Activated naive CD8-positive, alpha-beta T cell treated with anti-CD3 and anti-CD28 coated beads, Interleukin-2, amount 10 ng/mL, durations not matched to agents 7 days and 5 days (primary cell): Measurements from ENCODE around the gene MRPL28. TPM values are rescaled to one million over a fixed set of nuclear protein-coding genes. Genes with fewer than 3 reads are reported as not detected.
"Not testable (repeated sequence)": the region's sequence is repeated elsewhere in the genome, so short reads cannot be mapped to it uniquely, and the experiment has no call there.

Experiments
- ATAC-seq: fragments of 150-1000 bp; cut with Tn5 transposase; one replicate; pipeline ENCODE4 v1.10.0; 2021; ENCODE audit warnings: low read depth, moderate library complexity
- POLR2A ChIA-PET: fragments of 350-600 bp; sonication (Branson Sonifier 250); formaldehyde crosslinking; loops from one replicate; lab custom pipeline; 2021; ENCODE audit warnings: antibody characterized with exemption; lab: Charles Lee
- DNase-seq: peaks from one replicate; pipeline ENCODE4 v3.0.0; 2021
- H3K27ac Mint-ChIP-seq: one replicate; pipeline ENCODE4 v1.8.0; 2022; ENCODE audit warnings: mild to moderate bottlenecking, mixed read lengths
- H3K27me3 Mint-ChIP-seq: one replicate; pipeline ENCODE4 v1.8.0; 2022; ENCODE audit warnings: mild to moderate bottlenecking, moderate library complexity, mixed read lengths
- H3K36me3 Mint-ChIP-seq: one replicate; pipeline ENCODE4 v1.8.0; 2021; ENCODE audit warnings: mild to moderate bottlenecking, mixed read lengths
- H3K4me1 Mint-ChIP-seq: one replicate; pipeline ENCODE4 v1.8.0; 2021; ENCODE audit warnings: mixed read lengths
- H3K4me3 Mint-ChIP-seq: one replicate; pipeline ENCODE4 v1.8.0; 2022; ENCODE audit warnings: mild to moderate bottlenecking, moderate library complexity, mixed read lengths
- H3K9me3 Mint-ChIP-seq: one replicate; pipeline ENCODE4 v1.8.0; 2021; ENCODE audit warnings: mixed read lengths
- total RNA-seq, 2 experiments: library from RNA; stranded (reverse); gene quantifications; one replicate each; pipeline ENCODE4 v1.2.3, GENCODE V29; 2021

The MRPL28 gene
- total RNA-seq, 2 experiments from 2014 or later, result 64.4 to 67.5 TPM

GRCh38 chr16:331181-331814, 39.0 kb downstream of the MRPL28 start:
- not testable (repeated sequence) for H3K27me3 Mint-ChIP-seq, ATAC-seq, H3K27ac Mint-ChIP-seq, H3K9me3 Mint-ChIP-seq, DNase-seq, H3K4me3 Mint-ChIP-seq, H3K36me3 Mint-ChIP-seq
- peaks cover 18% of the 10 kb centered on the region for H3K4me1 Mint-ChIP-seq
- POLR2A ChIA-PET, result interaction anchor here (0.6 kb wide), 1 partner anchor 174 kb away, joined by 3 read pairs; no protein-coding TSS in a partner anchor

DNA sequence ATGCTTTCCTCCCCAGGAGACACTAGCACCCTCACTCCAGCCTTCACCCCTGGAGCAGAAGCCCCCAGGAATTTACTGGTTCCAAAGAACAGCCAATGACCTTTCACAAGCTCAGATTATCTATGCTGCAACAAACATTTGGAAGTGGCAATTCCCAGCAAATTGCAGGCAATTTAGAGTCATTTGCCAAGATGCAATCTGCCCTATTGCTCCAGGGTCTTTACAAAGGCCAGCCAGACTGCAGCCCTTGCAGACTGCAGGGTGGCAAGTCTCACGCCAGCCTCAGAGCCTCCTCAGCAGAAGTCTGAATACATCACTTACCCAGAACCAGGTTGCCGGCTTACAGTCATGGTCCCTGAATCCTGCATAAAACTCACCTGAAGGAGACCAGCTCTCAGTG, 39.6 kb downstream of the MRPL28 start:
- Mint-ChIP-seq H3K4me3 (no peak overlapping the region), H3K9me3 (no peaks in the 10 kb centered on the region), H3K27me3 (no peaks in the 10 kb centered on the region), H3K27ac (no peak overlapping the region), H3K4me1 (peaks cover 18% of the 10 kb centered on the region), H3K36me3 (peaks cover 3% of the 10 kb centered on the region)
- DNase-seq, result no peak
- no peak for ATAC-seq
- POLR2A ChIA-PET, result no interaction called here

GRCh38 chr16:325375-326145, 44.8 kb downstream of the MRPL28 start:
- H3K27ac Mint-ChIP-seq, result peak overlapping the region; percentile 58
- peaks cover 24% of the 10 kb centered on the region for H3K4me1 Mint-ChIP-seq
- H3K9me3 Mint-ChIP-seq, result no peaks in the 10 kb centered on the region
- POLR2A ChIA-PET, result interaction anchor here (1.0 to 1.3 kb wide), 2 partner anchors 26 to 27 kb away, joined by 3 to 5 read pairs; partner anchors contain the start of gene AXIN1
- H3K27me3 Mint-ChIP-seq, result peaks cover 2% of the 10 kb centered on the region
- ATAC-seq (no peak), DNase-seq (no peak)
- peak overlapping the region; percentile 67 for H3K4me3 Mint-ChIP-seq
- no peaks in the 10 kb centered on the region for H3K36me3 Mint-ChIP-seq

DNA sequence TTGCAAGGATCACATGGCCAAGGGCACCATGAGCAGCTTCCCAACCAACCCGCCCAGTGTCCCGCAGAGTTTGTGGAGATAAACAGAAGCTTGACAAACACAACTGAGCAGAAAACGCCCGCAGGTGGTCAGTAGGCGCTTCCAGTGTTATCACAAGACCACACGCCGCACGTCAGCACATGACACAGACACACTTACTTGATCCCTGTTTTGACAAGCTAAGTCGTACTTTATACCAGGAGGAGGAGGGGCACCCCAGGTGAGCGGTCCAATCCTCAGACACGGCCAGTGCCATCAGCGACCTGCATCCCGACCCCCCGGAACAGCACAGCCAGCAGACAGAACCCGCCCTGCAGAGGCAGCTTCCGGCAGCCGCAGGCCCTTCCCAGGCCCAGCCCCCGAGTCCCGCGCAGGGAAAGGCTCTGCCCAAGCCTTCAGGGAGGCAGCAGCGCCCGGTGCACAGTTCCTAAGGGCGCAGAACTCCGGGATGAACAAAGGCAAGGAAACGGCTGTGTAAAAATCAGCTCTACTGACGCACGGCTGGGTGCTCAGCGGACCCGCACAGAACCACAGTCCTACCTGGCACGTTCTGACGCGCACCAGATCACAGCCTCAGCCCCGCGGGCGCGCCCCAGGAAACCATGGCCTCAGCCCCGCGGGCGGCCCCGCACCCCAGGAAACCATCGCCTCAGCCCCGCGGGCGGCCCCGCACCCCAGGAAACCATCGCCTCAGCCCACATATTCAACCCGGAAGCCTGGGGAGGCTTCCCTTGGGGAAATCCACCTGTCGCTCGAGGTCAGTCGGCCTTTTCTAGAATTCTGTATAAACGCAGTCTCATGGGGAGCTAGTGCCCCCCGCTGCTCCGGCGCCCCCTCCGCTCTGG, 45.6 kb downstream of the MRPL28 start:
- H3K4me1 Mint-ChIP-seq, result peaks cover 31% of the 10 kb centered on the region
- ATAC-seq (peak; percentile 75), DNase-seq (peak; percentile 74)
- no peaks in the 10 kb centered on the region for H3K9me3 Mint-ChIP-seq
- peak overlapping the region; percentile 58 for H3K27ac Mint-ChIP-seq
- peak overlapping the region; percentile 67 for H3K4me3 Mint-ChIP-seq
- peaks cover 2% of the 10 kb centered on the region for H3K27me3 Mint-ChIP-seq
- H3K36me3 Mint-ChIP-seq, result peaks cover 4% of the 10 kb centered on the region
- POLR2A ChIA-PET, result interaction anchor here (1.0 to 1.3 kb wide), 2 partner anchors 27 to 28 kb away, joined by 3 to 5 read pairs; partner anchors contain the start of gene AXIN1

DNA sequence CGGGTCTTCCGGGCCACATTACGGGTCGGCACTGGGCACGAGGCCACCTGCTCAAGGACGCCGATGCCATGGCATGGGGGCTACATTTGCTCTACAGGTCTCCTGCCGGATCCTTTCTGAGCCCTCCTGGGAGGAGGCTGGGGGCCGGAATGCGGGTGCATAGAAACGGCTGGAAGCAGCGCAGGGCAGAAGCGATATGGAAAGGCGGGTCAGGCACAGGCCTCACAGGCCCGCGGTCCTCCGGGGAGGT, 46.2 kb downstream of the MRPL28 start:
- no peak for ATAC-seq
- H3K27ac Mint-ChIP-seq, result no peak overlapping the region
- POLR2A ChIA-PET, result no interaction called here
- no peaks in the 10 kb centered on the region for H3K9me3 Mint-ChIP-seq
- H3K36me3 Mint-ChIP-seq, result peaks cover 6% of the 10 kb centered on the region
- DNase-seq, result no peak
- peaks cover 2% of the 10 kb centered on the region for H3K27me3 Mint-ChIP-seq
- no peak overlapping the region for H3K4me3 Mint-ChIP-seq
- peaks cover 33% of the 10 kb centered on the region for H3K4me1 Mint-ChIP-seq

GRCh38 chr16:322476-323143, 47.7 kb downstream of the MRPL28 start:
- Mint-ChIP-seq H3K27ac (no peak overlapping the region), H3K27me3 (peaks cover 2% of the 10 kb centered on the region), H3K9me3 (no peaks in the 10 kb centered on the region), H3K36me3 (peaks cover 8% of the 10 kb centered on the region), H3K4me3 (no peak overlapping the region), H3K4me1 (peaks cover 35% of the 10 kb centered on the region)
- DNase-seq (no peak), ATAC-seq (no peak)
- POLR2A ChIA-PET, result interaction anchor here (0.6 to 0.7 kb wide), 2 partner anchors 109 to 113 kb away, joined by 3 read pairs; no protein-coding TSS in a partner anchor

- no peak for DNase-seq
- POLR2A ChIA-PET, result no interaction called here
- H3K4me1 Mint-ChIP-seq, result peaks cover 28% of the 10 kb centered on the region
These were observed 48.8 kb downstream of the MRPL28 start for GRCh38 chr16:321532-321931.

DNA sequence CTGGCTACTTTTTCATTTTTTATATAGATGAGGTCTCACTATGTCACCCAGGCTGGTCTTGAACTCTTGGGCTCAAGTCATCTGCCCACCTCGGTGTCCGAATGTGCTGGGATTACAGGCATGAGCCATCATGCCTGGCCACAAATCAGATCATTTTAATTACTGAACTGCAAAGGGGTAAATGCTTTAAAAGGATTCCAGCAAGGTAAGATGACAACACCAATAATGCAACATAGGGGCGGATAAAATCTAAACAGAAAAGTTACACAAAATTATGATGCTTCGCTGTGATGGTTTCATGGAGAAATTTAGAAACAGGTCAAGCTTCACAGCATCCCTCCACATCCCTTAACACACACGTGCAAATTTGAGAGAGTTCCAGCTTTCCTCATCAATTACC, 50.1 kb downstream of the MRPL28 start:
- H3K27ac Mint-ChIP-seq, result no peak overlapping the region
- DNase-seq, result no peak
- POLR2A ChIA-PET, result no interaction called here
- peaks cover 23% of the 10 kb centered on the region for H3K4me1 Mint-ChIP-seq
- no peaks in the 10 kb centered on the region for H3K9me3 Mint-ChIP-seq
- peaks cover 9% of the 10 kb centered on the region for H3K36me3 Mint-ChIP-seq
- H3K4me3 Mint-ChIP-seq, result no peak overlapping the region
- H3K27me3 Mint-ChIP-seq, result peaks cover 2% of the 10 kb centered on the region
- ATAC-seq, result no peak

More at GRCh38 chr16:321532-321931, 48.8 kb downstream of the MRPL28 start:
- Mint-ChIP-seq H3K4me3 (no peak overlapping the region), H3K27me3 (peaks cover 2% of the 10 kb centered on the region), H3K36me3 (peaks cover 9% of the 10 kb centered on the region), H3K9me3 (no peaks in the 10 kb centered on the region), H3K27ac (no peak overlapping the region)
- ATAC-seq, result no peak

DNA sequence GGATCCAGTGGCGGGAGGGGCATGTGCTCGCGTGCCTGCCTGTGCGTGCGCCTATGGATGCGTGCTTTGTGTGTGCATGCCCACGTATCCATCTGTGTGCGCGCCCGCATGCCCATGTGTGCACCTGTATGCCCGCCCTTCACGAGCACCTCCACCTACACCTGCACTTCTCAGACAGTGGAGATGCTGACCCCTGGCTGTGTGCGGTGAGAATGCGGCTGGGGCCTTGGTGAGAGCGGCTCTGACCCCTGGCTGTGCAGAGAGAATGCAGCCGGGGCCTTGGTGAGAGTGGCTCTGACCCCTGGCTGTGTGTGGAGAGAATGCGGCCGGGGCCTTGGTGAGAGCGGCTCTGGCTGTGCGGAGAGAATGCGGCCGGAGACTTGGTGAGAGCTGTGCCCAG, 51.7 kb downstream of the MRPL28 start:
- DNase-seq (no peak), ATAC-seq (no peak)
- no peaks in the 10 kb centered on the region for H3K27me3 Mint-ChIP-seq
- no peak overlapping the region for H3K4me3 Mint-ChIP-seq
- H3K36me3 Mint-ChIP-seq, result peaks cover 9% of the 10 kb centered on the region
- peak overlapping the region; percentile 51 for H3K27ac Mint-ChIP-seq
- no peaks in the 10 kb centered on the region for H3K9me3 Mint-ChIP-seq
- peaks cover 15% of the 10 kb centered on the region for H3K4me1 Mint-ChIP-seq
- POLR2A ChIA-PET, result no interaction called here

DNA sequence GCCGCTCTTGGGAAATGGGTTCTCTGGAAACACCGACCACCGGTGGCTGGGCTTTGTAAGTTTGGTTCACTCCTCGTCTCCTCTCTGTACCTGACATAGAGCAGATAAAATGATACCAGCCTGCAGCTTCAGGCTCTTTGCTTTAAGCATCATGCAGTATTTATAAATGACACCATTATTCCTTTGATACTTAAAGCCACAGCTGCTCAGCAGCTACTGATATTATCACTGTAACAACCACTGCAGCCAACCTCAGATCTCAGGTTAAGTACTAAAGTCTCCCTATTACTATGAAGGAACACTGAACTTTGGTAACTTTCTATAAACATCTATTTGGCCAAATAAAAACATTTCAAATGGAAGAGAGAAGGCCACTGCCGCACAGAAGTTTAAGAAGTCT, 52.8 kb downstream of the MRPL28 start:
- peaks cover 9% of the 10 kb centered on the region for H3K36me3 Mint-ChIP-seq
- no peaks in the 10 kb centered on the region for H3K27me3 Mint-ChIP-seq
- no peak overlapping the region for H3K27ac Mint-ChIP-seq
- H3K4me1 Mint-ChIP-seq, result peaks cover 15% of the 10 kb centered on the region
- H3K4me3 Mint-ChIP-seq, result no peak overlapping the region
- H3K9me3 Mint-ChIP-seq, result no peaks in the 10 kb centered on the region
- POLR2A ChIA-PET, result no interaction called here
- DNase-seq (no peak), ATAC-seq (no peak)
